Coronary artery (tissue), 2 donors: ENCODE data around the gene SGCE.

Source experiments
- DNase-seq: peaks from one replicate; pipeline ENCODE4 v3.0.0-alpha.2; 2017; ENCODE audit warnings: low spot score
- H3K27ac ChIP-seq, 2 donors: fragments of 200-600 bp; sonication (generic); one replicate each; pipeline ENCODE4 v1.5.1; 2016 to 2019
- H3K4me3 ChIP-seq: fragments of 200-600 bp; sonication (generic); 2 replicates; pipeline ENCODE4 v1.5.1; 2016; ENCODE audit warnings: mild to moderate bottlenecking, moderate library complexity
- TF ChIP-seq, protein P1 (sequence below): fragments of 200-600 bp; sonication (generic); IDR thresholded peaks from one replicate; pipeline ENCODE4 v1.5.1; 2019; ENCODE audit warnings: antibody characterized with exemption

The SGCE gene

DNA sequence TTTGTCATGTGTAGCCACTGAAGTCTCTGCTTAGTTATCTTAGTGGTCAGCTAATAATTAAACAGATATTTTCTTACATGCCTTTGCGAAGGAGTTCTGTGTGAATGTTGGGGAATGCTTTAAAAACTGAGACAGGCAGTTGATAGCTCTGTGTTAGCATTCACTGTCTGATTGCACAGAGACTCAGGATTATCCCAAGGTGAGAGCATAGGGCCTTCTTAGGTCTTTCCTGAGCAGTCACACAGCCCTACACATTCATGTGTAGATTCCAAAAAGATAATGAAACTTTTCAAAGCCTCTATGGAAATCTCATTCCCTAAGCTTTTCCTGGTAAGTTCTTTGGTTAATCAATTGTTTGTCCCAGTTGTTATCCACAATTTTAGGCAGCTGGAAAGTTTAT is 78.6 kb downstream of the SGCE start:
- Histone ChIP-seq H3K4me3 (no peak overlapping the region), H3K27ac (no peak overlapping the region)
- DNase-seq, result no peak
- TF ChIP-seq, protein P1, sequence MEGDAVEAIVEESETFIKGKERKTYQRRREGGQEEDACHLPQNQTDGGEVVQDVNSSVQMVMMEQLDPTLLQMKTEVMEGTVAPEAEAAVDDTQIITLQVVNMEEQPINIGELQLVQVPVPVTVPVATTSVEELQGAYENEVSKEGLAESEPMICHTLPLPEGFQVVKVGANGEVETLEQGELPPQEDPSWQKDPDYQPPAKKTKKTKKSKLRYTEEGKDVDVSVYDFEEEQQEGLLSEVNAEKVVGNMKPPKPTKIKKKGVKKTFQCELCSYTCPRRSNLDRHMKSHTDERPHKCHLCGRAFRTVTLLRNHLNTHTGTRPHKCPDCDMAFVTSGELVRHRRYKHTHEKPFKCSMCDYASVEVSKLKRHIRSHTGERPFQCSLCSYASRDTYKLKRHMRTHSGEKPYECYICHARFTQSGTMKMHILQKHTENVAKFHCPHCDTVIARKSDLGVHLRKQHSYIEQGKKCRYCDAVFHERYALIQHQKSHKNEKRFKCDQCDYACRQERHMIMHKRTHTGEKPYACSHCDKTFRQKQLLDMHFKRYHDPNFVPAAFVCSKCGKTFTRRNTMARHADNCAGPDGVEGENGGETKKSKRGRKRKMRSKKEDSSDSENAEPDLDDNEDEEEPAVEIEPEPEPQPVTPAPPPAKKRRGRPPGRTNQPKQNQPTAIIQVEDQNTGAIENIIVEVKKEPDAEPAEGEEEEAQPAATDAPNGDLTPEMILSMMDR, result no peak

DNA sequence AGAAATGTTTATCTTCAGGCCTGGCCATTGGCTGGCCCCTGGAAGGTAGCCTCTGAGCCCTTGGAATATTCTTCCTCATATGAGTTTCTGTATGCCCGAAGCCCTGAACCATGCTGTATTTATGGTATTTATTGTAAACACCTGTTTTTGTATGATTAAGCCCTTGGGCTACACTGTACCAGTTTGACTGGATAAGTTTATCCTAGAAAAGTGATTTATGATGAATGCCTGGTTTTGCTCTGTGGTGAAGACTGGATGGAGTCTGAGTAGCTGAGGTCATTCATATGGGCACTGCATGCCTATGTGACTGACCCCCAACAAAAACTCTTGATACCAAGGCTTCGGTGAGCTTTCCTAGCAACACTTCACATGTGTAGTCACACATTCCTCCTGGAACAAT is 79.6 kb downstream of the SGCE start:
- no peak for DNase-seq
- TF ChIP-seq, protein P1, result no peak

DNA sequence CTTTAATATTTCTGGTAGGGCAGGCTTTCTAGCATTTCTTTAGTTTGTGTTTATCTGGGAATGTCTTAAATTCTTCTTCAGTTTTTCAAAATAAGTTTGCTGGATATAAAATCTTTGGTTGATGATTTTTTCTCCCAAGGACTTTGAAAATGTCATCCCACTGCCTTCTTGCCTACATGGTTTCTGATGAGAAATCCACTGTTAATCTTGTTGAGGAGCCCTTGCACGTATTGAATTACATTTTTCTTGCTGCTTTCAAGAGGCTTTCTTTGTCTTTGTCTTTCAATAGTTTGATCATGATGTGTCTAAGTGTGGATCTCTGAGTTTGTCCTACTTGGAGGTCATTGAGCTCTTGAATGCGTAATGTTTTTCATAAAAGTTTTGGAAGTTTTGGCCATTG is 80.3 kb downstream of the SGCE start:
- H3K4me3 ChIP-seq, result no peak overlapping the region
- DNase-seq, result no peak
- TF ChIP-seq, protein P1, result no peak
- no peak overlapping the region for H3K27ac ChIP-seq

More for the DNA sequence above, 79.6 kb downstream of the SGCE start:
- Histone ChIP-seq H3K4me3 (no peak overlapping the region), H3K27ac (no peak overlapping the region)

DNA sequence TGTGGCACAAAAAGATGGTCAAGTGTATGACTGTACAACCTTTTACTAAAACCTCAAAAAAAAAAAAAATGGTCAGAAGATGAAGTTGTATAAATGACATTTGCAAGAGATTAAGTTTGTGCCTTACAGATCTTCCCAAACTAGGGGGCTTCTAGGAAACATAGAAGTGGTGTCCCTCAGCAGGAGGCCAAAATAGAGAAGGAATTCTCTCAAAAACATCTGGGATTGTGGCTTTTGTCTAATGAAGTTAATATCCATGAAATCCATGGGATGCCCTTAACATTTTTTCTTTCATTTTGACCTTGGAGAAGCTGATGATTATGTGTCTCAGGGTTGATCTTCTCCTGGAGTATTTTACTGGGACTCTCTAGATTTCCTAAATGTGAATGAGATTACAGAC is 84.1 kb downstream of the SGCE start:
- H3K27ac ChIP-seq, result no peak overlapping the region
- no peak for DNase-seq
- H3K4me3 ChIP-seq, result no peak overlapping the region
- TF ChIP-seq, protein P1, result no peak

DNA sequence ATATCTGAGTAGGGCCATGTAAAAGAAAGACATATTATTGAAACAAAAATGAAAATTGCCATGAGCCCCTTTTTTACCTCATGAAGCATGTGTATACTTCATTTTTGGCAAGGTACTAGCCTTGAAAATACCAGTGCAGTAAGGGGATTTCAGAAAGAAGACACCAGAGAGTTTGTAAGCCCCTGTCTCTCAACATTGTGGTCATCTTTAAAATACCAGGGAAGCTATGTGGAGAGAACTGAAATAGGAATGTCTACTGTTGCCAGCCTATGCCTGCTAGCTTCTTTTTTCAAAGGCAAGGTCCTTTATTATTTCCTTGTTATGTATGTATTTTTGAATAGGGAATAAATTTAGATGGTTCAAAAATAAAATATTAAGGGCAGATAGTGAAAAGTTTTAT is 88.5 kb downstream of the SGCE start:
- TF ChIP-seq, protein P1, result no peak
- no peak for DNase-seq
- H3K27ac ChIP-seq, result no peak overlapping the region
- H3K4me3 ChIP-seq, result no peak overlapping the region

DNA sequence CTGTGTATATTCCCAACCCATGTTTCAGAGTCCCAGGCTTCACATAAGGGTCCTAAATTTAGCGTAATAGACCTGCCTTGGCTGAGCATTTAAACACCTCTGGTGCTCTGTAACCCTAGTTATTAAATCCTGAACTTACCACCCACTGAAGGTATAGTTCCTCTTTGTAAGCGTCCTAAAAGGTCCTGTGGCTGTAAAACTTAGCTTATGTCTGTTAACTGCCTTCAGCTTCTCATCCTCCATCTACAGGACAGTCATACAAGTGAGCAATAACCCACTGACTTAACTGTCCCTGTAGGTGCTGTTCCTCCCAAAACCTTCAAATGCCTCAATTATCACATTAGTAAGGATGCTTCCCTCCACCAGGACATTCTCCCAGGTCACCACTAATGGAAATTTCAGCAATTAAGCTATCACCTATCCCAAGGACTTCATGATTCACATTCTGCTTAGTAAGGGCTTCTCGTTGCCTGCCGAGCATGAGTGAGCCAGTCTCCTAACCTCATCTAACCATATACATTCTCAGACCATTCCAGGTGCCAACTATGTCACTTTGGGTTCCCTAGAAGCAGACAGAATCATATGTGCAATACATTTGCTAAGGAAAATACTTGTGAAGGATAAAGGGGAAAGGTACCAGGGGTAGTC is 90.6 kb downstream of the SGCE start:
- no peak for DNase-seq
- H3K4me3 ChIP-seq, result no peak overlapping the region
- TF ChIP-seq, protein P1, result no peak
- H3K27ac ChIP-seq, result no peak overlapping the region

DNA sequence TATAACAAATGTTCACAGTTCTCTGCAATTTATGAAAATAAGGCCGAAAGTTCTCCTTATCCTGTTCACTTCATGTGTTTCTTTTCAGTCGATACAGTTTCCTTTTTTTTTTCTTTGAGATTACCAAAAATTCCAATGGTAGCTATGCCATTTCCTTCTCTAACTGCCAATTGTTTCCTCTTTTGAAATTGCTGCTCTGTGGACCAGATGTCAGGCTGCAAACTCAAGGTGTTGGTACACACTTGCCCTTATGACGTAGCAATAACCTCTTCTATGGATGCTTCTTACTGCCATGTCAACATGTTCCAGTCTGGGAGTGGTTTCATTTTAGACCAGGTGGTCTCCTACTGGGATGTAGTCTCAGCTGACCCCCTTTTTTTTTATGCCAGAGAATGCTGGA is 93.4 kb downstream of the SGCE start:
- Histone ChIP-seq H3K27ac (no peak overlapping the region), H3K4me3 (no peak overlapping the region)
- DNase-seq, result no peak
- TF ChIP-seq, protein P1, result no peak
